ENCODE measurements around the gene MAD1L1.

- TF ChIP-seq POLR2A (IDR thresholded peaks at IDR 0.05; ENCODE audit: low read depth, low read length) (no peak), TAF1 (IDR thresholded peaks at IDR 0.05; ENCODE audit: borderline replicate concordance, low read depth, low read length) (no peak), POLR2AphosphoS5 (IDR thresholded peaks at IDR 0.05; ENCODE audit: low read depth, low read length) (no peak)
These were observed 422.2 kb downstream of the MAD1L1 start for GRCh38 chr7:1810521-1810920.
